Upper lobe of left lung (tissue), 6 donors: Measurements from ENCODE around the gene TMPRSS6. TPM values are rescaled to one million over a fixed set of nuclear protein-coding genes. Genes with fewer than 3 reads are reported as not detected.

Source experiments
- ATAC-seq, 2 donors: fragments of 200-7000 bp; cut with Tn5 transposase; one replicate each; pipeline ENCODE4 v1.9.1; 2022; ENCODE audit warnings: mild to moderate bottlenecking in 2 of 2, moderate library complexity in 2 of 2; ENCODE audit not compliant: low FRiP score in 2 of 2
- DNase-seq, 2 donors: peaks; one replicate each; pipeline ENCODE4 v3.0.0-alpha.2; 2019 to 2020
- H3K27ac ChIP-seq, 4 donors: fragments of 200-600 bp; sonication (generic); one replicate each; pipeline ENCODE4 v1.5.1; 2016 to 2019
- H3K27me3 ChIP-seq, 4 donors: fragments of 200-600 bp; sonication (generic); one replicate each; pipeline ENCODE4 v1.5.1; 2017 to 2019
- H3K36me3 ChIP-seq, 4 donors: fragments of 200-600 bp; sonication (generic); one replicate each; pipeline ENCODE4 v1.5.1; 2016 to 2019
- H3K4me1 ChIP-seq, 4 donors: fragments of 200-600 bp; sonication (generic); one replicate each; pipeline ENCODE4 v1.5.1; 2018 to 2019
- H3K4me3 ChIP-seq, 4 donors: fragments of 200-600 bp; sonication (generic); one replicate each; pipeline ENCODE4 v1.5.1; 2017 to 2019; ENCODE audit warnings: mild to moderate bottlenecking in 2 of 4, moderate library complexity in 1 of 4
- H3K9me3 ChIP-seq, 4 donors: fragments of 200-600 bp; sonication (generic); one replicate each; pipeline ENCODE4 v1.5.1; 2018 to 2019
- CTCF ChIP-seq, 6 experiments: fragments of 450-650 bp in 4 of 6; fragments of 200-600 bp in 2 of 6; sonication (generic) in 2 of 6; IDR thresholded peaks; one replicate each; pipeline ENCODE4 v1.5.1; 2016 to 2019; ENCODE audit warnings: antibody characterized with exemption in 6 of 6
- EP300 ChIP-seq, 4 donors: sonication (generic); formaldehyde crosslinking; IDR thresholded peaks; one replicate each; pipeline ENCODE4 v1.5.1; 2017; ENCODE audit warnings: antibody characterized with exemption in 4 of 4, control low read depth in 2 of 4
- POLR2A ChIP-seq, 4 donors: fragments of 450-650 bp; IDR thresholded peaks; one replicate each; pipeline ENCODE4 v1.5.1; 2016 to 2017; ENCODE audit warnings: antibody characterized with exemption in 4 of 4, mild to moderate bottlenecking in 2 of 4
- POLR2AphosphoS5 ChIP-seq, 2 donors: sonication (generic); formaldehyde crosslinking; IDR thresholded peaks; one replicate each; pipeline ENCODE4 v1.5.1; 2017; ENCODE audit warnings: antibody characterized with exemption in 2 of 2
- WGBS, 2 donors: methylation state at CpG; one replicate each; pipeline ENCODE4 v1.1.5; 2017 to 2018; 5-methylcytosine and 5-hydroxymethylcytosine counted together
- total RNA-seq, 6 donors: library from RNA; depleted of rRNA in 4 of 6; stranded (reverse); fragments of >200 nt in 4 of 6; gene quantifications; one replicate each; pipeline versions ENCODE4 v1.1.0 to v1.2.1, GENCODE V29; 2016 to 2021
- donor health status: DM: no; HTN: no; CAD: no; lungs with moderate emphysema.
- donor health status: DM: no; HTN: yes; CAD: no; lungs with severe emphysema.

TMPRSS6 gene
- total RNA-seq, 6 donors from 2014 or later = 0.47 to 8.2 (median 2.0) TPM

DNA sequence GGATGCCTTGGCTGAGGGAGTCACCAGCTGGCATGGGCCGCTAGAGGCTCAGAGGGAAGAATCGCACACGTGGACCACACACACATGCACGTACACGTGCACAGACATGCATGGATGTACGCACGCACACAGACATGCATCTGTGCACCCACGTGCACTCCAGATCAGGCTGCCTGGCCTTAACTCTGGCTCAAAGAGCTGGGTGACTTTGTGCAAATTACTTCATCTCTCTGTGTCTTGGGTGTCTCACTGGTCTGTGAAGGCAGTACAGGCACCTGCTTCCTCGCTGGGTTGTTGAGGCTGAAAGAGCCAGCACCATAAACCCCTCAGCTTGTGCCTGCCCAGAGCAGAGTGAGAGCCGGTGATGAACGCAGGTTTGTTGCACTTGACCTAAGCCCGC lies 28.7 kb downstream of the TMPRSS6 start:
- DNase-seq (no peak), ATAC-seq (no peak)
- 93% methylated on average over 12 of the region's 12 CpGs for WGBS, 2 donors
- Histone ChIP-seq H3K9me3 (no peaks in the 10 kb centered on the region), H3K27ac (no peak overlapping the region), H3K4me1 (peaks cover 0 to 16% (median 7%) of the 10 kb centered on the region in 4 donors), H3K27me3 (no peaks in the 10 kb centered on the region), H3K4me3 (no peak overlapping the region), H3K36me3 (no peaks in the 10 kb centered on the region)
- TF ChIP-seq POLR2A (IDR thresholded peaks at IDR 0.05) = no peak
- no peak for TF ChIP-seq CTCF (IDR thresholded peaks at IDR 0.05)
- no peak for TF ChIP-seq EP300 (IDR thresholded peaks at IDR 0.05)
- no peak for TF ChIP-seq POLR2AphosphoS5 (IDR thresholded peaks at IDR 0.05)

DNA sequence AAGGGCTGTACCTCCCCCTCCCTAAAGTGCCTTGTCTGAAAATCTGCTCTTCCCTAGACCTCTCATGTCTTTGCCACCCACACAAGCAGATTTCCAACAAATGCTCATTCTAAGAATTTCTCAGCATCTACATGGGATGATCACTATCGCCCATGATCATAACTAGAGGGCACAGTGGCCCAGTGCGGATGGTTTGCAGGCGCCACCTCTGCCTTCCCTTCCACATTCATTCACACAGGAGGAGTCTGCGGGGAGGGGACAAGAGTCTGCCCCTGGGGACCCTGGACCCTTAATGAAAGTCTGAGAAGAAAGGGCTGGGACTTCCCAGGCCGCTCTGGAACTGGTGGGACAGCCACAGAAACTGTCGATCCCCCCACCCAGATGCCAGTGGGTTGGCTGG lies 29.1 kb downstream of the TMPRSS6 start:
- 86 to 90% methylated on average over 4 to 6 of the region's 6 CpGs for WGBS, 2 donors
- no peak for DNase-seq
- TF ChIP-seq POLR2AphosphoS5 (IDR thresholded peaks at IDR 0.05) (no peak), POLR2A (IDR thresholded peaks at IDR 0.05) (no peak), CTCF (IDR thresholded peaks at IDR 0.05) (no peak), EP300 (IDR thresholded peaks at IDR 0.05) (no peak)
- Histone ChIP-seq H3K4me1 (peaks cover 0 to 16% (median 7%) of the 10 kb centered on the region in 4 donors), H3K4me3 (no peak overlapping the region), H3K9me3 (no peaks in the 10 kb centered on the region), H3K36me3 (no peaks in the 10 kb centered on the region), H3K27ac (peak overlapping the region in 1 of 4 donors; percentile 46), H3K27me3 (no peaks in the 10 kb centered on the region)
- no peak for ATAC-seq

DNA sequence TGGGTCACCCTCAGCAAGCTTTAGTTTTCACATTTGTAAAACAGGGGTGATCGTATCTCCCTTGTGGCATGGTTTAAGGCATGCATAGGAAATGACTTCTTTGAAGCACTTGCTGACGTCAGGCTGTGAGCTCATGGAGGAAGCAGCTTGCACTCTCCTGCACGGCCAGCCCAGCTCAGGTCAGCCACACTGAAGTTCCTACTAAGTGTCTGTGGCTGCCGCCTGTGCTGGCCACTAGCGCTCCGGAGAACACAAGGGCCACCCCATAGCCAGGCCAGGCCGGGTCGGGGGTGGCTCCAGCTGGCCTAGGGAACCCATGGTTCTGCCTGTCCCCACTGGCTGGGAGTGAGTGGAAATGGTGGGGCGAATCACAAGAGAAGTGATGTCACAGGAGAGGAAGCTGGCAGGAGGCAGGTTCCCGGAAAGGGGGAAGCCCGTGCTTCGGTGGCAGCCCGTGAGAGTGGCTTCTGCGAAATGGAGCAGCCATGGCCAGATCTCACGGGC lies 29.8 kb downstream of the TMPRSS6 start:
- TF ChIP-seq POLR2A (IDR thresholded peaks at IDR 0.05) = no peak
- TF ChIP-seq CTCF (IDR thresholded peaks at IDR 0.05) = no peak
- TF ChIP-seq POLR2AphosphoS5 (IDR thresholded peaks at IDR 0.05) = no peak
- no peak for TF ChIP-seq EP300 (IDR thresholded peaks at IDR 0.05)
- Histone ChIP-seq H3K36me3 (no peaks in the 10 kb centered on the region), H3K27me3 (no peaks in the 10 kb centered on the region), H3K9me3 (no peaks in the 10 kb centered on the region), H3K4me1 (peaks cover 0 to 16% (median 7%) of the 10 kb centered on the region in 4 donors), H3K4me3 (no peak overlapping the region), H3K27ac (peak overlapping the region in 2 of 4 donors; percentile 40 to 46)
- 52 to 61% methylated on average over 12 to 15 of the region's 15 CpGs for WGBS, 2 donors
- DNase-seq (peak in 1 of 2 donors; percentile 62), ATAC-seq (peak in 1 of 2 donors; percentile 33)

DNA sequence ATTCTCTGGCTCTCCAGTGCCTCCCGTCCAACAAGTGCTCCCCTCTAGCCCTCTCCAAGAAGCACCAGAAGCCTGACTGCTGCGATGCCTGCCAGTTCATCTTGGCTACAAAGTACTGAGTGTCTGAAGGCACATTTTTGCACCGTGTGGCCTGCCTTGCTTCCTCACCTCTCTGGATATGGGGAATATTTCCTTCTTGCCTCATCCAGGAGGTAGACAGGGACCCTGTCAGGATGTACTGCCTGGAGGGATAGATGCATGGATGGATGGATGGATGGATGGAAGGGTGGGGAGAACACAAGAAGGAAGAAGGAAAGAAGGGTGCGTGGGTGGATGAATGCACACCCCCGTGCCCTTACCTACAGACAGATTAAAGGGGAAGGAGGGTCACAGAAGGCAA lies 30.4 kb downstream of the TMPRSS6 start:
- Histone ChIP-seq H3K4me3 (no peak overlapping the region), H3K27me3 (no peaks in the 10 kb centered on the region), H3K4me1 (peaks cover 0 to 16% (median 7%) of the 10 kb centered on the region in 4 donors), H3K36me3 (no peaks in the 10 kb centered on the region), H3K9me3 (no peaks in the 10 kb centered on the region), H3K27ac (peak overlapping the region in 1 of 4 donors; percentile 46)
- TF ChIP-seq POLR2A (IDR thresholded peaks at IDR 0.05) = no peak
- no peak for TF ChIP-seq POLR2AphosphoS5 (IDR thresholded peaks at IDR 0.05)
- no peak for TF ChIP-seq EP300 (IDR thresholded peaks at IDR 0.05)
- no peak for TF ChIP-seq CTCF (IDR thresholded peaks at IDR 0.05)
- 45 to 56% methylated on average over 5 of the region's 5 CpGs for WGBS, 2 donors
- no peak for ATAC-seq
- DNase-seq = no peak
